Body of pancreas (tissue), 4 donors: ENCODE measurements around the gene KRT86. TPM values are rescaled to one million over a fixed set of nuclear protein-coding genes. Genes with fewer than 3 reads are reported as not detected.
"Not testable (repeated sequence)": the region's sequence is repeated elsewhere in the genome, so short reads cannot be mapped to it uniquely, and the experiment has no call there.

Source experiments
- ATAC-seq: fragments of 150-250 bp; one replicate; pipeline ENCODE4 v1.9.1; 2016
- DNase-seq, 4 donors: peaks; one replicate each; pipeline ENCODE4 v3.0.0-alpha.2; 2019
- H3K27ac ChIP-seq, 4 donors: fragments of 200-600 bp; sonication (generic); 1 replicate in 3 of 4; 2 replicates in 1 of 4; pipeline versions ENCODE4 v1.5.1 to v1.6.1; 2016 to 2019; ENCODE audit warnings: mild to moderate bottlenecking in 1 of 4, mixed read lengths in 1 of 4, moderate library complexity in 1 of 4
- H3K27me3 ChIP-seq, 2 donors: fragments of 200-600 bp; sonication (generic); one replicate each; pipeline ENCODE4 v1.6.0; 2016; ENCODE audit warnings: mild to moderate bottlenecking in 1 of 2
- H3K36me3 ChIP-seq, 2 donors: fragments of 200-600 bp; sonication (generic); replicated peaks in 1 of 2; 2 replicates each; pipeline ENCODE4 v1.5.1; 2016; ENCODE audit warnings: low read depth in 2 of 2; ENCODE audit not compliant: insufficient read depth in 1 of 2
- H3K4me1 ChIP-seq: fragments of 200-600 bp; sonication (generic); one replicate; pipeline ENCODE4 v1.6.0; 2016
- H3K4me3 ChIP-seq, 2 donors: fragments of 200-600 bp; sonication (generic); 1 replicate in 1 of 2; 2 replicates in 1 of 2; pipeline ENCODE4 v1.5.1; 2016 to 2019
- H3K9me3 ChIP-seq, 3 donors: fragments of 200-600 bp; sonication (generic); 1 replicate in 2 of 3; 2 replicates in 1 of 3; pipeline ENCODE4 v1.5.1; 2016
- POLR2A ChIP-seq, 3 donors: fragments of 450-650 bp; IDR thresholded peaks; one replicate each; pipeline ENCODE4 v1.6.1; 2016; ENCODE audit warnings: antibody characterized with exemption in 3 of 3, mild to moderate bottlenecking in 2 of 3
- WGBS, 2 donors: methylation state at CpG; one replicate each; pipeline ENCODE4 v1.1.5; 2017; 5-methylcytosine and 5-hydroxymethylcytosine counted together
- intact Hi-C: fragments of 100-400 bp; cut with DNase I; formaldehyde crosslinking; loops from one replicate; pipeline ENCODE4 v1.15.1; 2023
- total RNA-seq, 2 donors: library from RNA; depleted of rRNA; stranded (reverse); fragments of >200 nt; gene quantifications; one replicate each; pipeline ENCODE4 v1.1.0, GENCODE V29; 2016
- TF ChIP-seq, protein P1 (sequence below), 7 experiments: fragments of 450-650 bp in 4 of 7; fragments of 200-600 bp in 3 of 7; sonication (generic) in 3 of 7; IDR thresholded peaks; one replicate each; pipeline ENCODE4 v1.5.1; 2016 to 2019; ENCODE audit warnings: antibody characterized with exemption in 7 of 7

KRT86 gene
- total RNA-seq, 2 donors from 2014 or later = 1.8 to 8.6 TPM

DNA sequence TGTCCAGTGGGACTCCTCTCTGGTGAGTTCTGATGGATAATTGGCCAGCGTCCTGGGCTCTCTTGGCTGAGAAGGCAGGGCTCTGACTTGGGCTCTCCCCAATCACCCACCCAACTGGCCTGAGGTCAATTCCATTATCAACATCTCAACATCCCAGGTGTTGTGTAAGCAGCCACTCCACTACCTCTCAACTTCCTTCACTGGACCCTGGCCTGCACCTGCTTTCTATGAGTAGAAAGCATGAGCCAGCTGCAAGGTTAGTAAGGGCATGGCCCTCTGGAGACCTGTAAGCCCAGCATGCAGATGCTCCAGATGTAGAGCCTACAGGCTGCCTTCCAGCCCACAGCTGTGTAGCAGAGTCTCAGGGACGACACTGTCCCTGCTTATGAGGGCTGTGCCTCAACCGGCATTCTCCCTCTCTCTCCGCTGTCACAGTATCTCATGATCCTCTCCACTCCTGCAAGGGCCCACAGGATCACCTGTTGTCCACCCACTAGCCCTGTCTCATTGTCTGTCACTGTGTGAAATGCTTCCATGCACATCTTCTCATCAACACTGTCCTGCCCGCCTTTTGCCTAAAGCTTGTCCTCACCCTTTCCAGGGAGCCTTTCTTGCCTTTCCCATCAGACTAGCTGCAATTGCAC lies 22.2 kb downstream of the KRT86 start:
- TF ChIP-seq, protein P1, sequence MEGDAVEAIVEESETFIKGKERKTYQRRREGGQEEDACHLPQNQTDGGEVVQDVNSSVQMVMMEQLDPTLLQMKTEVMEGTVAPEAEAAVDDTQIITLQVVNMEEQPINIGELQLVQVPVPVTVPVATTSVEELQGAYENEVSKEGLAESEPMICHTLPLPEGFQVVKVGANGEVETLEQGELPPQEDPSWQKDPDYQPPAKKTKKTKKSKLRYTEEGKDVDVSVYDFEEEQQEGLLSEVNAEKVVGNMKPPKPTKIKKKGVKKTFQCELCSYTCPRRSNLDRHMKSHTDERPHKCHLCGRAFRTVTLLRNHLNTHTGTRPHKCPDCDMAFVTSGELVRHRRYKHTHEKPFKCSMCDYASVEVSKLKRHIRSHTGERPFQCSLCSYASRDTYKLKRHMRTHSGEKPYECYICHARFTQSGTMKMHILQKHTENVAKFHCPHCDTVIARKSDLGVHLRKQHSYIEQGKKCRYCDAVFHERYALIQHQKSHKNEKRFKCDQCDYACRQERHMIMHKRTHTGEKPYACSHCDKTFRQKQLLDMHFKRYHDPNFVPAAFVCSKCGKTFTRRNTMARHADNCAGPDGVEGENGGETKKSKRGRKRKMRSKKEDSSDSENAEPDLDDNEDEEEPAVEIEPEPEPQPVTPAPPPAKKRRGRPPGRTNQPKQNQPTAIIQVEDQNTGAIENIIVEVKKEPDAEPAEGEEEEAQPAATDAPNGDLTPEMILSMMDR (IDR thresholded peaks at IDR 0.05) = no peak
- no peak for TF ChIP-seq POLR2A (IDR thresholded peaks at IDR 0.05)
- no peak for ATAC-seq
- no peaks in the 10 kb centered on the region for H3K27me3 ChIP-seq
- H3K36me3 ChIP-seq = no peaks in the 10 kb centered on the region
- no peaks in the 10 kb centered on the region for H3K9me3 ChIP-seq
- H3K4me3 ChIP-seq = no peak overlapping the region
- no peaks in the 10 kb centered on the region for H3K4me1 ChIP-seq
- H3K27ac ChIP-seq = no peak overlapping the region
- WGBS, 2 donors = 94 to 100% methylated on average over 4 to 5 of the region's 5 CpGs
- intact Hi-C loops = no loop called here
- no peak for DNase-seq

DNA sequence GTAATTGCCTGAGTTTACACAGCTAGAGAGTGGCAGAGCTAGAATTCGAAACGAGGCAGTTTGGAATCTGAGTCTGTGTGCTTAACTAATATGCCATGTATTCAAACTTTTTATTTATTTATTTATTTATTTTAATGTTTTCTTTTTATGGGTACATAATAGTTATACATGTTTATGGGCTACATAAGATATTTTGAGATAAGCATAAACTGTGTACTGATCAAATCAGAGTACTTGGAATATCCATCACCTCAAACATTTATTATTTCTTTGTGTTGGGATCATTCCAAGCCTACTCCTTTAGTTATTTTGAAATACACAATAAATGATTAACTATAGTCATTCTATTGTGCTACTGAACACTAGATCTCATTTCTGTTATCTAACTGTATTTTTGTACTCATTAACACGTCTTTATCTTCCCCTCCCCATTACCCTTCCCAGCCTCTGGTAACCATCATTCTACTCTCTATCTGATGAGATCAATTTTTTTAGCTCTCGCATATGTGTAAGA lies 24.3 kb downstream of the KRT86 start:
- Histone ChIP-seq H3K4me3 (no peak overlapping the region), H3K4me1 (no peaks in the 10 kb centered on the region)

DNA sequence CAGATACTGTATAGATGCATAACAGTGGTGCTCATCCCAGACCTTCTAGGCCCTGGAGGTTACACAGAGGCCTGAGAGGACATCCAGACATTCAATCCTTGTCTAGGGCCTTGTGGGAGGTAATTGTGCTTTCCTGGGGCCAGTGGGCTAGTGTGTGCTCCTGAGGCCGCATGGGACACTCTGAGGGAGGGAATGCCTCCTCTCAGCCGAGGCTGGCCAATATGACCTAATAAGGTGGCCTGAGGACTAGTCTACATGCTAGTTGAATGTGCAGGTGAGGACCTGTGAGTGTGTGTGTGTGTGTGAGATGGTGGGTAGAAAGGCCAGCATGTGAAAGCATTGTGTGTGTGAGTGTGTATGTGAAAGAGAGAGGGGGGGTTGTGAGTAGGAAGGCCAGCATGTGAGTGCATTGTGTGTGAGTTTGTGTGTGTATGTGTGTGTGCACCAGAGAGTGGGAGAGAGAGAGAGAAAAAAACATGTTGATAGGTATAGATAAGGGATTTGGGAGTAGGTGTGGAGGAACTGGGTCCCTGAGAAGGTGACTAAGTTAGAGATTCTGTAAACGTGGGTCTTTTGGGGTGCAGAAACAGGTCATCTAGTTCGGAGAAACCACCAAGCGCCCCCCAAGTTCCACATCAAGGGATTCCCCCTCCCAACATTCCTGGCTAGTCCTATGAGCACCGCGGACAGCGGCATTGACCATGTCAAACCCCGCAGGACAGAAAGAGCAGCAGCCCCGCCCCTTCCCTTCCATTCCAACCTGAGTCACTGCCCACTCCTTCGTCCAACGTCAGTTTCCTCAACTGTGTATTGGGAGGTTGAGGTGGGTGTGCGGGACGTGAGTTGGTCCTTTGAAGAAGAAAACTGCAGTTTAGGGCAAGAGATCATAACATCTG lies 26.6 kb downstream of the KRT86 start:
- TF ChIP-seq POLR2A (IDR thresholded peaks at IDR 0.05) = no peak
- TF ChIP-seq, protein P1 (IDR thresholded peaks at IDR 0.05) = no peak
- Histone ChIP-seq H3K4me3 (no peak overlapping the region), H3K36me3 (no peaks in the 10 kb centered on the region), H3K27me3 (no peaks in the 10 kb centered on the region), H3K4me1 (no peaks in the 10 kb centered on the region), H3K27ac (no peak overlapping the region), H3K9me3 (no peaks in the 10 kb centered on the region)
- ATAC-seq (no peak), DNase-seq (no peak)
- 68 to 77% methylated on average over 14 of the region's 14 CpGs for WGBS, 2 donors
- intact Hi-C loops = no loop called here

More for the DNA sequence above, 24.3 kb downstream of the KRT86 start:
- Histone ChIP-seq H3K27ac (no peak overlapping the region), H3K36me3 (no peaks in the 10 kb centered on the region), H3K27me3 (no peaks in the 10 kb centered on the region), H3K9me3 (no peaks in the 10 kb centered on the region)
- DNase-seq (no peak), ATAC-seq (no peak)
- WGBS, 2 donors = 37 to 41% methylated on average over 4 of the region's 4 CpGs
- intact Hi-C loops = no loop called here
- TF ChIP-seq POLR2A (IDR thresholded peaks at IDR 0.05) = no peak
- TF ChIP-seq, protein P1 (IDR thresholded peaks at IDR 0.05) = no peak

DNA sequence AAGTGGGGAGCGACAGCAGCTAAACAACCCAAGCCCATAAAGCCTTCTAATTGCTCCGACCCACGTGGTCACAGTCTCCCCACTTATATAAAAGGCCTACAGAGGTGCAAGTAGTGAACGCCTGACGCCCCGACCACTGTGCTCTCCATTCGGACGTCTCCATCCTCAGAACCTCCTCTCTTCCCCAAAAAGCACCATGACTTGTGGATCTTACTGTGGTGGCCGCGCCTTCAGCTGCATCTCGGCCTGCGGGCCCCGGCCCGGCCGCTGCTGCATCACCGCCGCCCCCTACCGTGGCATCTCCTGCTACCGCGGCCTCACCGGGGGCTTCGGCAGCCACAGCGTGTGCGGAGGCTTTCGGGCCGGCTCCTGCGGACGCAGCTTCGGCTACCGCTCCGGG lies 27.3 kb downstream of the KRT86 start:
- H3K4me3 ChIP-seq, intact Hi-C loops, H3K9me3 ChIP-seq, H3K27me3 ChIP-seq, DNase-seq, H3K27ac ChIP-seq, H3K36me3 ChIP-seq, ATAC-seq, H3K4me1 ChIP-seq: not testable (repeated sequence)
- WGBS, 2 donors = 73 to 89% methylated on average over 17 to 18 of the region's 31 CpGs

DNA sequence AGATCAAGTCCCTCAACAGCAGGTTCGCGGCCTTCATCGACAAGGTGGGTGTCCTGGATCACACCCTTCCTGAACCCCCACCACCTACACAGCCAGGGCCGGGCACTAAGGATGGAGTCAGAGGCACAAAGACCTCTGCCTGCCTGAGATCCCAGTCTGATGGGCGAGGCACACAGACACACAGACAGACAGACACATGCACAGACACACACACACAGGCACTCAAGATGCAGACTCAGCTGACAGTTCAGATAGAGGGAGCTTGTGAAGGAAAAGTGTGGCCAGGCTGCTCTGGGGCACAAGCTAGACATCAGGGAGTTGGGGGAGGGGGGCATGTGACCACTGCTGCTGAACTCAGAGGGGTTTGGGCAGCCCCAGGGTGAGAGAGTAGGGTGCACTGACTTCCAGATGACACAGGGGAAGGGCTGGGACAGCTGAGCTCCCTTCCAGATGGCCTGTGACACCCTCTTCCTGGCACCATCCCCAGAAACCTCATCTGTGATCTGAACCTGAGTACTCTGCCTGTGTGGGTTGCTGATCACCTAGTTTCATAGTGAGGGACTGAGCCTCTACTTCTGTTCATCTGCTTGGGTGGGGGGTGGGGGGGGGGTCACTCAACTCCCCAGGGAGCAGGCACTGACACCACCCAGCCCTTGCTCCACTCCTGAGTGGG lies 27.9 kb downstream of the KRT86 start:
- ATAC-seq, H3K36me3 ChIP-seq, H3K27ac ChIP-seq, H3K27me3 ChIP-seq, H3K4me1 ChIP-seq, DNase-seq, H3K9me3 ChIP-seq, intact Hi-C loops, H3K4me3 ChIP-seq: not testable (repeated sequence)
- WGBS, 2 donors = no CpG with 5 or more reads among the region's 5 CpGs

DNA sequence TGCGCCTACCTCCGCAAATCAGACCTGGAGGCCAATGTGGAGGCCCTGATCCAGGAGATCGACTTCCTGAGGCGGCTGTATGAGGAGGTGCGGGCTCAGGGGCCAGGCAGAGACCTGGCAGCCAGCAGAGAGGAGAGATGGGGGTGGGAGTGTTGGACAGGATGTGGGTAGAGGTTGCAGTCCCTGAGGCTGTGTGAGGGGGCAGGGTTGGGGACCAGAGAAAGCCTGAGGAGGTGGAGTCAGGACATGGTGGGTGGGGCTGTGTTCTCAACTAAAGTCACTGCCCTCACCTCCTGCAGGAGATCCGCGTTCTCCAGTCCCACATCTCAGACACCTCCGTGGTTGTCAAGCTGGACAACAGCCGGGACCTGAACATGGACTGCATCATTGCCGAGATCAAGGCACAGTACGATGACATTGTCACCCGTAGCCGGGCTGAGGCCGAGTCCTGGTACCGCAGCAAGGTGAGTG lies 30.5 kb downstream of the KRT86 start:
- 80 to 83% methylated on average over 13 to 15 of the region's 15 CpGs for WGBS, 2 donors
- H3K27me3 ChIP-seq, H3K4me3 ChIP-seq, H3K9me3 ChIP-seq, DNase-seq, H3K36me3 ChIP-seq, ATAC-seq, intact Hi-C loops, H3K27ac ChIP-seq: not testable (repeated sequence)
- H3K4me1 ChIP-seq = peaks cover 14% of the 10 kb centered on the region
